ENCODE results near the gene UCP2. TPM values are rescaled to one million over a fixed set of nuclear protein-coding genes. Genes with fewer than 3 reads are reported as not detected.

The UCP2 gene
- total RNA-seq, 1 experiment from 2014 or later = 54.0 TPM

DNA sequence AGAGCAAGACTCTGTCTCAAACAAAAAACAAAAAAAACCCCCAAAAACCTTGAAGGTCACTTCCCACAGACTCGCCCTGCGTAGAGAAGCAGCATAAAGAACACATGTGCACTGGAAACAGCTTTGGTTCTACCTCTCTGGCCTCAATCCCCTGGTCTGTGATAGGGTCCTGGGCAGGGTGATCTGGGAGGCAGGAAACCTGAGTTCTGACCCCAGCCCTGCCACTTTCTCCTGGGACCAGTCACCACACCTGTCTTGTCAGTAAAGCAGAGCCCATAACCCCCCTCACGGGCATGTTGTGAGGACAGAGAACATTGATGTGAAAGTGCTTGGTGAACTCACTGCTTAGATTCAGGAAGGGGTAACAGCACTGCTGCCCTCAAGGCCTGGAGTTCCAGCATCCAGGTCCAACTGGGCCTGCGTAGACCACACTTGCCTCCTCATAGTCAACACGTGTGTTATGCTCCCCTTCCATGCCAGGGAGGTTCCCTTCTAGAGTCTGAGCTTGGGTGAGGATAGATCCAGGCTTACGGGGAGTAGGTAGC, 11.4 kb downstream of the UCP2 start:
- ChIA-PET CTCF (interaction anchor here (1.7 kb wide), 1 partner anchor 9 kb away, joined by 6 read pairs; no protein-coding TSS in a partner anchor), POLR2A (interaction anchor here (2.4 kb wide), 1 partner anchor 11 kb away, joined by 8 read pairs; the partner anchor contains the start of gene UCP2)
- no peak for DNase-seq (ENCODE audit: low spot score)
- TF ChIP-seq ZNF423 (CRISPR knock-in tag; IDR thresholded peaks at IDR 0.05) = no peak
- 0 out of 2 replicates have a peak, but pooled peaks have one; percentile 42 for TF ChIP-seq EMX1 (CRISPR knock-in tag; IDR thresholded peaks at IDR 0.05)
- no peak for TF ChIP-seq SMAD3 (CRISPR knock-in tag; IDR thresholded peaks at IDR 0.05; ENCODE audit: borderline replicate concordance)
- TF ChIP-seq, protein P1, sequence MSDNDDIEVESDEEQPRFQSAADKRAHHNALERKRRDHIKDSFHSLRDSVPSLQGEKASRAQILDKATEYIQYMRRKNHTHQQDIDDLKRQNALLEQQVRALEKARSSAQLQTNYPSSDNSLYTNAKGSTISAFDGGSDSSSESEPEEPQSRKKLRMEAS (CRISPR knock-in tag; IDR thresholded peaks at IDR 0.05) = no peak
- TF ChIP-seq TEAD1 (CRISPR knock-in tag; IDR thresholded peaks at IDR 0.05) = no peak
- Mint-ChIP-seq H3K36me3 (peaks cover 26% of the 10 kb centered on the region), H3K9me3 (no peaks in the 10 kb centered on the region), H3K4me1 (no peaks in the 10 kb centered on the region), H3K27ac (no peak overlapping the region), H3K4me3 (no peak overlapping the region), H3K27me3 (ENCODE audit: low read depth) (peaks cover 10% of the 10 kb centered on the region; the same call in 1 of the 2 replicates)
- ATAC-seq = peak; percentile 11; the same call in 1 of the 2 replicates

DNA sequence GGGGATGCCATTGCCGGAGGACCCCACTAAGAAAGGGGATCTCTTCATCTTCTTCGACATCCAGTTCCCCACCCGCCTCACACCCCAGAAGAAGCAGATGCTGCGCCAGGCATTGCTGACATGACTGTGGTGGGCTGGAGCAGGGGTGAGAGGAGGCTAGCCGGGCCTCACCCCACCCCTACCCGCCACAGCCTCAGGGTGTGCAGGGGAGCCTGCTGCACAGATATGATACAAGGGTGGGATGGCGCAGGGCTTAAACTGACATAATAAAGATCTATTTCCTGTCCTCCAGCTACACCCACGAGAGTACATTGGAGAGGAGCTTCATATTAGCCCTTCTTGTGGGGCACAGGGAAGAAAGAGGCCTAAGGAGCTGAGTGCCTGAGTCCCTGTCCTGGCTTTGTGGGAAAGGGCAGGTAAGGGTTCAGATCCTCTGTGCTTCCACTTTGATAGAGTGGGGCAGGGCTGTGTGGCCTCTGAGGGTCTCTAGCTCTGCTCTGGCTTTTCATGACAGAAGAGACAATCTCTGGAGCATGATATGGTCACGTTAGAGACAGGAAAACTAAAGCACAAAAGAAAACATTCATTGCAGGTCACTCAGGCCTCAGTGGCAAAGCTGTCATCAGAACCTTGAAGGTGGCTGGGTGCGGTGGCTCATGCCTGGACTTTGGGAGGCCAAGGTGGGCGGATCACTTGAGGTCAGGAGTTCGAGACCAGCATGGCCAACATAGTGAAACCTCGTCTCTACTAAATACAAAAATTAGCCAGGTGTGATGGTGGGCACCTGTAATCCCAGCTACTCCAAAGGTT, 12.4 kb downstream of the UCP2 start:
- ATAC-seq (no peak), DNase-seq (ENCODE audit: low spot score) (no peak)
- TF ChIP-seq, protein P2, sequence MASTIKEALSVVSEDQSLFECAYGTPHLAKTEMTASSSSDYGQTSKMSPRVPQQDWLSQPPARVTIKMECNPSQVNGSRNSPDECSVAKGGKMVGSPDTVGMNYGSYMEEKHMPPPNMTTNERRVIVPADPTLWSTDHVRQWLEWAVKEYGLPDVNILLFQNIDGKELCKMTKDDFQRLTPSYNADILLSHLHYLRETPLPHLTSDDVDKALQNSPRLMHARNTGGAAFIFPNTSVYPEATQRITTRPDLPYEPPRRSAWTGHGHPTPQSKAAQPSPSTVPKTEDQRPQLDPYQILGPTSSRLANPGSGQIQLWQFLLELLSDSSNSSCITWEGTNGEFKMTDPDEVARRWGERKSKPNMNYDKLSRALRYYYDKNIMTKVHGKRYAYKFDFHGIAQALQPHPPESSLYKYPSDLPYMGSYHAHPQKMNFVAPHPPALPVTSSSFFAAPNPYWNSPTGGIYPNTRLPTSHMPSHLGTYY (CRISPR knock-in tag; IDR thresholded peaks at IDR 0.05) = no peak
- ChIA-PET CTCF (interaction anchor here (0.8 to 1.7 kb wide), 2 partner anchors 10 to 344 kb away, joined by 3 to 6 read pairs; no protein-coding TSS in a partner anchor), POLR2A (no interaction called here)
- H3K9me3 Mint-ChIP-seq = no peaks in the 10 kb centered on the region
- H3K27me3 Mint-ChIP-seq (ENCODE audit: low read depth) = peaks cover 12% of the 10 kb centered on the region
- H3K36me3 Mint-ChIP-seq = peaks cover 15% of the 10 kb centered on the region
- peaks cover 2% of the 10 kb centered on the region for H3K4me1 Mint-ChIP-seq
- H3K4me3 Mint-ChIP-seq = no peak overlapping the region
- no peak overlapping the region for H3K27ac Mint-ChIP-seq

DNA sequence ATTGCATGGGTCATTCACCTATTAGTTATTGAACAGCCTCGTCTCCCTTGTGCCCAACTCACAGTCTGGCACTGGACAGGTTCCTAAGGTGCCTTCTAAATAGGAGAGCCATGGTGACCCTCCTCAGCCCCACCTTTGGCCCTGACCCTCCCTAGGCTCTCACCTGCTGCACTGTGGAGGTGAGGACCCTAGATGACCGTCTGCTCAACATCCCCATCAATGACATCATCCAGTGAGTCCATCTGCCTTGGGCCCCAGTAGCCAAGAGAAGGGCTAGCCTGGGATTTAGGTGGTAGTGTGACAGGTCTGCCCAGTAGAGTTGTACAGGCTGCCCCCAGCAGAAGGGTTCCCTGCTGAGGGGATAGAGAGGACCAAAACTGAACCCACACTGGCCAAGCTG, 13.6 kb downstream of the UCP2 start:
- DNase-seq (ENCODE audit: low spot score) (no peak), ATAC-seq (no peak)
- TF ChIP-seq ETV6 (CRISPR knock-in tag; IDR thresholded peaks at IDR 0.05) (no peak), GRHL2 (CRISPR knock-in tag; IDR thresholded peaks at IDR 0.05; ENCODE audit: insufficient replicate concordance, severe bottlenecking) (no peak), ZNF232 (CRISPR knock-in tag; IDR thresholded peaks at IDR 0.05) (no peak), GABPB1 (CRISPR knock-in tag; IDR thresholded peaks at IDR 0.05) (no peak), TEAD4 (CRISPR knock-in tag; IDR thresholded peaks at IDR 0.05) (no peak)
- TF ChIP-seq, protein P3, sequence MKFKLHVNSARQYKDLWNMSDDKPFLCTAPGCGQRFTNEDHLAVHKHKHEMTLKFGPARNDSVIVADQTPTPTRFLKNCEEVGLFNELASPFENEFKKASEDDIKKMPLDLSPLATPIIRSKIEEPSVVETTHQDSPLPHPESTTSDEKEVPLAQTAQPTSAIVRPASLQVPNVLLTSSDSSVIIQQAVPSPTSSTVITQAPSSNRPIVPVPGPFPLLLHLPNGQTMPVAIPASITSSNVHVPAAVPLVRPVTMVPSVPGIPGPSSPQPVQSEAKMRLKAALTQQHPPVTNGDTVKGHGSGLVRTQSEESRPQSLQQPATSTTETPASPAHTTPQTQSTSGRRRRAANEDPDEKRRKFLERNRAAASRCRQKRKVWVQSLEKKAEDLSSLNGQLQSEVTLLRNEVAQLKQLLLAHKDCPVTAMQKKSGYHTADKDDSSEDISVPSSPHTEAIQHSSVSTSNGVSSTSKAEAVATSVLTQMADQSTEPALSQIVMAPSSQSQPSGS (CRISPR knock-in tag; IDR thresholded peaks at IDR 0.05; ENCODE audit: borderline replicate concordance, low read depth) = no peak
- TF ChIP-seq, protein P4, sequence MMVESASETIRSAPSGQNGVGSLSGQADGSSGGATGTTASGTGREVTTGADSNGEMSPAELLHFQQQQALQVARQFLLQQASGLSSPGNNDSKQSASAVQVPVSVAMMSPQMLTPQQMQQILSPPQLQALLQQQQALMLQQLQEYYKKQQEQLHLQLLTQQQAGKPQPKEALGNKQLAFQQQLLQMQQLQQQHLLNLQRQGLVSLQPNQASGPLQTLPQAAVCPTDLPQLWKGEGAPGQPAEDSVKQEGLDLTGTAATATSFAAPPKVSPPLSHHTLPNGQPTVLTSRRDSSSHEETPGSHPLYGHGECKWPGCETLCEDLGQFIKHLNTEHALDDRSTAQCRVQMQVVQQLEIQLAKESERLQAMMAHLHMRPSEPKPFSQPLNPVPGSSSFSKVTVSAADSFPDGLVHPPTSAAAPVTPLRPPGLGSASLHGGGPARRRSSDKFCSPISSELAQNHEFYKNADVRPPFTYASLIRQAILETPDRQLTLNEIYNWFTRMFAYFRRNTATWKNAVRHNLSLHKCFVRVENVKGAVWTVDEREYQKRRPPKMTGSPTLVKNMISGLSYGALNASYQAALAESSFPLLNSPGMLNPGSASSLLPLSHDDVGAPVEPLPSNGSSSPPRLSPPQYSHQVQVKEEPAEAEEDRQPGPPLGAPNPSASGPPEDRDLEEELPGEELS (CRISPR knock-in tag; IDR thresholded peaks at IDR 0.05) = no peak
- TF ChIP-seq, protein P5, sequence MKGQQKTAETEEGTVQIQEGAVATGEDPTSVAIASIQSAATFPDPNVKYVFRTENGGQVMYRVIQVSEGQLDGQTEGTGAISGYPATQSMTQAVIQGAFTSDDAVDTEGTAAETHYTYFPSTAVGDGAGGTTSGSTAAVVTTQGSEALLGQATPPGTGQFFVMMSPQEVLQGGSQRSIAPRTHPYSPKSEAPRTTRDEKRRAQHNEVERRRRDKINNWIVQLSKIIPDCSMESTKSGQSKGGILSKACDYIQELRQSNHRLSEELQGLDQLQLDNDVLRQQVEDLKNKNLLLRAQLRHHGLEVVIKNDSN (CRISPR knock-in tag; IDR thresholded peaks at IDR 0.05) = no peak
- no peak overlapping the region for H3K4me3 Mint-ChIP-seq
- peaks cover 11% of the 10 kb centered on the region for H3K4me1 Mint-ChIP-seq
- H3K36me3 Mint-ChIP-seq = peaks cover 4% of the 10 kb centered on the region; the same call in 1 of the 2 replicates
- no peaks in the 10 kb centered on the region for H3K9me3 Mint-ChIP-seq
- H3K27me3 Mint-ChIP-seq (ENCODE audit: low read depth) = peaks cover 17% of the 10 kb centered on the region
- POLR2A ChIA-PET = interaction anchor here (2.1 kb wide), 1 partner anchor 13 kb away, joined by 6 read pairs; the partner anchor contains the start of gene UCP2
- H3K27ac Mint-ChIP-seq = no peak overlapping the region
- CTCF ChIA-PET = no interaction called here

Data from WTC11 (cell line).